NK-92 (cell line): ENCODE measurements around the gene ELL.

Experiments used
- DNase-seq: peaks from one replicate; lab custom pipeline; 2025; ENCODE audit not compliant: unreplicated experiment; lab: John Stamatoyannopoulos, UW

Gene ELL

DNA sequence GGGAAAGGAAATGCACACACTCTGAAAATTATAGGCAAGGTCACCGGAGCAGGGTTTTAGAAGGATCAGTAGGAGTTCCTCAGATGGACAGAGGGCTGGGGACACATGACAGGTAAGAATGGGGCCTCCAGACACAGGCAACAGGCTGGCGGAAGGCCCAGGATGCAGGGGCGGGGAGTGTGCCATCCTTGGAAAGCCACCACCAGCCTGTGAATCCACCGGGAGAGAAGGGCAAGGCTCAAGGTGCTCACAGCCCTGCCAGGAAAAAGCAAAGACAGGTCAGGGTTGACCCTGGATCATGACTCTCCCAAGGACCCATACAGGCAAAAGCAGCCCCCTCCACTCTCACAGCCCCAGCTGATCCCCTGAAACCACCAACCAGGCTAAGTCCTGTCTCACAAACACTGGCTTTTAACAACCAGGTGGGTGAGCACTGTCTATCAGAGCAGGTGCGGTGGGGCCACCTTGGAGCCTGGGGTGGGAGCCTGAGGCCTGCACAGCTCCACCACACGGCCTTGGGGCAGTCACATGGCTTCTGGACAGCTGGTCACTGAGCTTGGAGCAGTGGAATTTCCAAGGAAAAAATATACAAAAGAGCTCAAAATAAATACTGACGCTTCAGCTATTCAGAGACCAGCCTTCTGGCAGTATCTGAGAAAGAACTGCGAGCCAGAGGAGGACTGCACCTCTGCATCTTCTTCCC is 48.7 kb downstream of the ELL start:
- DNase-seq, result no peak

DNA sequence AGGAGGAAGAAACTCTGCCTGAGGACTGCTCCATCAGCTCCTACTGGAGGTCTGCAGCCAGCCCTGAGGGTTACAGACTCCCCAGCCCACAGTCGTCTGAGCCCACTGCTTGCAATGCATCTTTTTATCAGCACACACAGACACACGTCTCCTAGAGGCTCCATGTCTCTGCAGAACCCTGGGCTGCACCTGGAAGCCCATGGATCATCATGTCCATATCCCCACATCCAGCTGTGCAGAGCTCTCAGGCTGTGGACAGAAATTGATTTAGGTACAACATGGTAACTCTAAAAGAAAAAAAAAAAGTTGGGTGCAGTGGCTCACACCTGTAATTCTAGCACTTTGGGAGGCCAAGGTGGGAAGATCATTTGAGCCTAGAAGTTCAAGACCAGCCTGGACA is 51.1 kb downstream of the ELL start:
- DNase-seq, result no peak

DNA sequence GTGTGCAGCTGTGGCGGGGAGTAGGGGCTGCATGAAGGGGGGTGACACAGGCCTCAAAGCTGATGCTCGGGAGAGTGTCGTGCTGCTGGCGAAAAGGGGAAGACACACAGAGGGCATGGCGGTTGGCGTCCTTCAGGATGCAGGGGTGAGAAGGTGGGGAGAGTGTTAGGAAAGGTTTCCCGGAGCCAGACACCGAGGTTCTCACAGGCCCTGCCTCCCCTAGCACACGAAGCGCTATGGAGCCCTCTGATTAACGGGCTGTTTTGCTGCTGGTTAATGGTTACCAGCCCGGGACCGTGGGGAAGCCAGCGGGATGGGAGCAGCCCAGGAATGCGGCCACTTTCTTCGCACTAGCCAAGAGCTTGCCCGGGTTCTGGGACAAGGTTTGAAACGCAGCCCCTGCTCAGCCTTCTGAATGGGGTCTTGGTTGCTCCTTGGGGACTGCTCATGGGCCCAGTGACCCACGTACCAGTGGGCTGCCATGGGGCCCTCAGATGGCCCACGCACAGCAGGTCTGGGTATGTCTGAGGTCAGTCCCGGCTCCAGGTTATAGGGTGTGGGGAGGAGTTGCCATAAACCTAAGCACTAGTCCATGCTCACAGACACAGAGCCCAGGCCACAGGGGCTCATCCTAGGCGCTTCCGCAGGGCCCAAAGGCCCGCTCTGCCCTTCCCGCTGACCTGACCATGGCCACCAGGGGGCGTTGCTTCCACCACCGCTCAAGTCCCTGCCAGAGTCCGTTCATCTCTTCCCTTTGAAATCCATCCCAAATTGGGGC is 52.6 kb downstream of the ELL start:
- DNase-seq, result no peak

DNA sequence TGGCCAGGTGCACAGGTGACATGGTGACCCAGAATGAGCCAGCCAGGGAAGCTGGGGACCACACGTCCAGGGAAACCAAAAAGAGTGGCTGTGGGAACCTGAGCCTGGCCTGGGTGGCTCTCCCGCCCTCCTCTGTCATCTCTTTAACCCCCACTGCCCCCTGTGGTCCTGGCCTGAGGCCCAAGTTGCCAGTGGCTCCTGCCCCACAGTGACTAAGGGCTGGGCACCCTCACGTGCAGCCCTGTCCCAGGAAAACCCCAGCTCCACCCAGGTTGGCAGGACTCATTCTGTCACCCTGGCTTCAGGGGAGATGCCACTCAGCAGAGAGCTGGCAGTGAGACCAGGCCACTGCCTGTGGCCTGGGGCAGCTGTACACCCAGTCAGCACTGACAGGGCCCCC is 53.4 kb downstream of the ELL start:
- DNase-seq, result no peak

DNA sequence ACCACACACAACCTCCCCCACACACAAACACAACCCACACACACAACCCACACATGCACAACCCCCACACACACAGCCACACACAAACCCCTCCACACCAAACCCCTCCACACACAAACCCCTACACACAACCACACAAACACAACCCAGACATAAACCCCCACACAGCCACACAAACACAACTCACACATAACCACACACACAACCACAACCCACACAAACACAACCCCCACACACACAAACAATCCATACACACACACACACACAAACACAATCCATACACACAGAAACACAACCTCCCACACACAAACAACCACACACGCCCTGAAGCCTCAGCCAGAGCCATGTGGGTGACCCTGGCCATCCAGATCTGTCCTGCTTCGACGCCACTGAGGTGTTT is 53.9 kb downstream of the ELL start:
- no peak for DNase-seq

DNA sequence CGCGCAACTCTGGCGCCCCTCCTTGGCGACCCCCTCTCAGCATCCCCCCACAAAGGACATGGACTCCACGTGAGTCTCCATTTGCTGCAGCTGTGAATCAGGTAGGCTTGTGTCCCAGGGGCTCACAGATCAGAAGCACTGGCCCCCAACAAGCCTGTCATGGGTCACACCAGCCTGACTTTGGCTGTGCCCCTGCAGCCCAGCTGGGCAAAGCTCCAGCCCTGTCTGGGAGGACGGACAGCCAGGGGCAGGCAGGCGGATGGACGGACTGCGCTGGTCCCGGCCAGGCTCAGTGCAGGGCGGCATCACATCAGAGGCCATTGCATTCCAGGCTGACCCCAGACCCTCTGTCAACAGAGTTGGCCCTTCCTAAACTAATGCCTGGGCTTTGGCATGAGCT is 55.5 kb downstream of the ELL start:
- DNase-seq, result no peak

DNA sequence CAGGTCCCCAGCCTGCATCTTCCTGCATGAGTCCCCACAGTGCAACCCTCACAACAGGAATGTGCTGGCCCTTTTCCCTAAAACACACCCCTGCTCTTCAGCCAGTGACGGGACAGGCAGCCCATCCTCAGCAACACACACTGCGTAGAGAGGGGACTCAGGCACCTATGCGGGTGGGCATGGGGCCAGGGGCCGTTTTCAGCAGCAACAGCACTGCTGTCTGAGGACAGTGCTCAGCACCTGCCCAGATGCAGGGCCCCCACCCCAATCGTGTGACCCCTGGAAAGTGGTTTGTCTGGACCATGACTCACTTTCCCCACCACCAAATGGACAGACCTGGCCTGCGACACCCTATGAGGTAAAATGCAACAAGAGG is 55.9 kb downstream of the ELL start:
- no peak for DNase-seq

DNA sequence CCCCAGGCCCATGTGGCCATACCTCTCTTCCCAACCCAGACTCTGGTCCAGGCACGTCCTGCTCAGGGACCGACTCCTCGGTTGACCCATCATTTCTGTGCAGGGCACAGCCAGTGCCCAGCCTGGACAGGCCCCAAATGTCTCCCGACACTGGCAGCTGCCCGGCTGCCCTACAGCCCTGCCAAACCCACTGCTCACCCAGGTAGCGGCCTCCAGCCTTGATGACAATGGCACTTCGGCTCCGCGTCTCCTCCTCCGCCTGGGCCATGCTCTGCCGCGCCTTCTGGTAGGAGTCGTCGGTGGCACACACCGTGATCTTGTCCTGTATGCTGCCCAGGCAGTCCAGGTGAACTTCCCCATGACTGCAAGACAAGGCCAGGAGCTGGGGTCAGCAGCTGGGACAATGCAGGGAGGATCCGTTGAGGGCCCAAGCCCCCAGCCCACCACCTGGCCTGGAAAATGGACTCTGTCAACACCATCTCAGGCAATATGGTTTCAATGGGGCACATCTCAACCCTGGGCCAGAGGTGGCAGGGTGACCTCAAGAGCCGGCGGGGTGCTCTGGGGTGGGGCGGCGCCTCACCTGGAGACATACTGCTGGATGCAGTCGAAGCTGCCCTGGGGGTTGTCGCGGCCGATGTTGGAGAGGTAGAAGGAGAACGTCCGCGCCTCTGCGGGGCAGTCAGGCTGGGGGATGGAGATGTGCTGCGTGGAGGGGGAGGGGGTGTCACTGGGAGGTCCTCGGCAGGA is 56.5 kb downstream of the ELL start:
- no peak for DNase-seq

DNA sequence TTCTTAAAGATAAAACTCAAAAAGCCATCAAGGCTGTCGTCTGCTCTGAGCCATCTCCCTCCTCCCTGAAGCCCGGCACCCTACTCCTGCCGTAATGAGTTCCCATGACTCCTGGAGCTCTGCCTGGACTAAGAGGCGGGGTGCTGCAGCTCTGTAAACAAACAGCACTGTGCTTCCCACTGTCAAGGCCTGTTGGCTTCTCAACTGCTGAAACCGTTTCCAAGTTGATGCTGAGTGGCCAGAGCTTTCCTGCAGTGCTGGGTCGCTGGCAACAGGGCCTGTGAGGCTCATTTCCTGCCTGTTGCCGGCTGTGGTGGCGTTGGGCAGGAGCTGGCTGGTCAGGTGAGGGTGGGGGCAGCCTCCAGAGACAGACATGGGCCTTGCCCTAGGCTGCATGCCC is 57.2 kb downstream of the ELL start:
- DNase-seq, result no peak

DNA sequence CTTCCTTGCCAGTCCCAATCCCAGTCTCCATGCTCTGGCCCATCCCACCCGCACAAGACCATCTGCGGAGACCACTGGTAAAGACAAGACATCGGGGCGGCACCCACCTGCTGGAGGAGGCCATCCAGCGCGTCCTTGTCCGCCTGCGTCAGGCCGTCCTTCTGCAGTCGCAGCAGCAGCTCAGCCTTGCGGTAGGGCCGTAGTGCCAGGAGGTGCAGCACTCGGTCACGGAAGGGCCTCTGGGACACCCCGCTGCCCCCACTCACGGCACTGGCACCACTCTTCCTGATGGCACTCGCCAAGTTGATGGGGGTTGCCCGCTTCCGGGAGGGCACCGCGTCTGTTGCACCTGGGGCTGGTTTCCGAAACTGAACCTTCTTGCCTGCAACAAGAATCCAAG is 60.4 kb downstream of the ELL start:
- no peak for DNase-seq

DNA sequence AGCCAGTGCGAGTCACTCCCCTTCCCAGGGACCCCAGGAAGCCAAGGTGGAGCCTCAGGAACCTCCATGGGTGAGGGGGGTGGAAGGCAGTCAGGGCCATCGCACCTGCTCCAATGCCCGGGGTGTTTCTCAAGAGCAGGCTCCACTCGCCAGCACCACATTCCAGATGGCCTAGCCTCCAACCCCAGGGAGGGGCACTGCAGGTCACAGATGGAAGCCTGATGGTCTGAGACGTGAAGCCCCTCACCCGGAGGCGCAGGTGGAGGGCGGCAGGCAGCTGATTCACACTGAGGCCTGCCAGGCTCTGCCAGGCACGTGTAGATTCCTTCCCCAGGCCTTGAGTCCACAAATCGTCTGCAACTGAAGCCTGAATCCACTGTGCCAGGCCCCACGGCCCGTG is 61.0 kb downstream of the ELL start:
- no peak for DNase-seq

DNA sequence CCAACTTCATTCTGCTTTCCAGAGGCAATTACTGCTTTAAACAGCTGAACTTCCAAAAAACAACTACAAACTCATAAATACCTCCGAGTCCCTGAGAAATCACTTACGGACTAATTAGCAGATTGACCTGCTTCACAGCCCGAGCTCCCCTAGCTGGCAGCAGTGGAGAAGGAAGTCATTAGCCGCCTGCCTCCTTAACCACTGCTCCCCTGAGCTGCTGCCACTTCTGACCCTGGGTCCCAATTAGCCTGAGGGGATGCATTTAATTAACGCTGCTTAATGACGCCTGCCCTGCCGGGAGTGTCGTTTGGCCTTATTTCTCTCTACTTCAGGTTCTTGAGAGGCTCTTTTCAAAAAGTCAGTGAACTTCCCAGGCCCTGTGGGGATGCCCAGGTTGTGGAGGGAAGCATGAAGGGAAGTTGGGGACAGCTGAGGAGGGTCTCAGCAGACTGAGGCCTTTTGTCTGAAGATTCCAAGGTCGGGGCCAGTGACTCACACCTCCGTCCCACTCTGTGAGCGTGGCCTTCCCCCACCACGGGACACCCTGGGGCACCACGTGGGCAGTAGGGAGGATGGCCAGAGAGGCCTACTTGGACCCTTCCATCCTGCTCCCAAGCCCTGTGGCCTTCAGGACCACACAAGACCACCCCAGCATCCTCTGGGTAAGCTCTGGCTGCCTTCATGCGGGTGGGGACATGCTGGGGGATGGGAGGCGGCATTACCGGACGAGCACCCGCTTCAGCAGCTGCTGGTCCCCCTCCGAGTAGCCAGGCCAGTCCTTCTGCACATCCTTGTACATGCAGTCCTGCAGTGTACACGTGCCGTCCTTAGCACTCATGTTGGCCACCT is 64.2 kb downstream of the ELL start:
- DNase-seq, result no peak

DNA sequence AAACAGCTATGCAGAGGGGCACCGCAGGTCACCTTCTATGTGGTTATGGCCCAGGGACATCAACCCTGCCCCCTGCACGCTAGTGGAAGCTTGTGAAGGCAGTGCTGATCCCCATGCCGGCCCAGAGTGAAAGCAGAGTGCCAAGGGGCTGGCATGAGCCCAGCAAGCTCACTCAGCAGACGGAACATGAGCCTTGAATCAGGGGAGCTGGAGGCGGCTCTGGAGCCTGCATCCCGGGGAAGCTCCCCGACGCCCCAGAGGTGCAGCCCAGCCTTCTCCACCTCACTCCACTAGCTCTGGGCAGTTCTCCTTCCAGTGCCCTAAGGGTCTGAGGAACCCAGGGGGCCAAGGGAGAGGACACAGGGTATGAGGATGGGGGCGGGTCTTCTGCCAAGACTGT is 64.9 kb downstream of the ELL start:
- DNase-seq, result no peak

DNA sequence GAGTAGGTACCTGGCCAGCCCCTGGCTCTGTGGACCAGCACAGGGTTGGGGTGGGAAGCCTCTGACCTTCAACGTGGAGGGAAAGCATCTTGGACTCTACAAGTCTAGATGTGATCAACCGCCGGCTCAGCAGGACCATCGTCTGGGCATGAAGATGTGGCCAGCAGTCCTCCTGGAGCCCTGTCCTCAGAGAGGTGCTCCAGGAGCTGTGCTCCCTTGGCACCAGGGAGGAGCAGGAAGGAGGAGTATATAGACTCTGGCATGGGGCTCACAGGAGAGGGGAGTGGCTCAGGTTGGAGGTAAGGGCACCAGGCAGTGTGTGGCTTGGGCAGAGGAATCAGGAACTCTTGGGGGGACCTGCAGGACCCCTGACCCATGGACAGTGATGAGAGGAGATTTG is 65.6 kb downstream of the ELL start:
- no peak for DNase-seq

DNA sequence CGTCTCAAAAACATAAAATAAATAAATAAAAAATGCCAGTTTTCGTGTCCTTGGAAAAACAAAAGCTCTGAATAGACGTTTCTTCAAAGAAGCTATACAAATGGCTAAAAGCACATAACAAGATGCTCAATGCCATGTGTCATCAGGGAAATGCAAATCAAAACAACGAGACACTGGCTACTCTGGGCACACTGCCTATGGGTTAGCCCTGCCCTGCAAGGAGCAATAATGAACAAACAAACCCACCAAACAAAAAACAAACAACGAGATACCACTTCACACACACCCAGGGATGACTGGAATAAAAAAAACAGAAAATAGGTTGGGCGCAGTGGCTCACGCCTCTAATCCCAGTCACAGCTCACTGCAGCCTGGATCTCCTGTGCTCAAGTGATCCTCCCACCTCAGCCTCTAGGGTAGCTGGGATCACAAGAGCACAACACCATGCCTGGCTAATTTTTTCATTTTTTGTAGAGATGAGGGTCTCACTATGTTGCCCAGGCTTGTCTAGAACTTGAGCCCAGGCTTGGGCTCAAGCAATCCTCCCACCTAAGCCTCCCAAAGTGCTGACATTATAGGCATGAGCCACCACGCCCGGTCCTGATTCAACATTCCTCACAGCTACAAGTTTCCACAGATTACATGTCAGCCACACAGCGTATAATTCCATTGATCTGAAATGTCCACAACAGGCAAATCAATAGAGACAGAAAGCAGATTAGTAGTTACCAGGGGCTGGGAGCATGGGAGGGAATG is 68.4 kb downstream of the ELL start:
- DNase-seq, result no peak

DNA sequence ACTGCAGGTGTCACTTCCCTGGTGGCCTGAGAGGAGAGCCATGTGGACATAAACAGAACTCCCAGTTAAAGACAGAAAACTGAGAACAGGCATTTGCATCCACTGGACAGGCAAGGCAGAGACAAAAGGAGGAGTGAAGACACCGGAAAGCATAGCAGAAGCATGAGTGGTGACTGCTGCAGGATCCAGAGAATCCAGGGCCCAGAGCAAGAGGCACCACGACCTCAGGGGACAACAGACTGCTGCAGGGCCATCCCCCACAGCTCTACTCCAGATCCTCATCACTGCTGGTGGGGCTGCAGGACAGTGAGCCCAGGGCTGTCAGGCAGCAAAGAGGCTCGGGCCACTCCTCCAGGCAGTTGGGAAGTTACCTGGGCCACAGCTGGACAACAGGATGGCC is 69.5 kb downstream of the ELL start:
- no peak for DNase-seq

DNA sequence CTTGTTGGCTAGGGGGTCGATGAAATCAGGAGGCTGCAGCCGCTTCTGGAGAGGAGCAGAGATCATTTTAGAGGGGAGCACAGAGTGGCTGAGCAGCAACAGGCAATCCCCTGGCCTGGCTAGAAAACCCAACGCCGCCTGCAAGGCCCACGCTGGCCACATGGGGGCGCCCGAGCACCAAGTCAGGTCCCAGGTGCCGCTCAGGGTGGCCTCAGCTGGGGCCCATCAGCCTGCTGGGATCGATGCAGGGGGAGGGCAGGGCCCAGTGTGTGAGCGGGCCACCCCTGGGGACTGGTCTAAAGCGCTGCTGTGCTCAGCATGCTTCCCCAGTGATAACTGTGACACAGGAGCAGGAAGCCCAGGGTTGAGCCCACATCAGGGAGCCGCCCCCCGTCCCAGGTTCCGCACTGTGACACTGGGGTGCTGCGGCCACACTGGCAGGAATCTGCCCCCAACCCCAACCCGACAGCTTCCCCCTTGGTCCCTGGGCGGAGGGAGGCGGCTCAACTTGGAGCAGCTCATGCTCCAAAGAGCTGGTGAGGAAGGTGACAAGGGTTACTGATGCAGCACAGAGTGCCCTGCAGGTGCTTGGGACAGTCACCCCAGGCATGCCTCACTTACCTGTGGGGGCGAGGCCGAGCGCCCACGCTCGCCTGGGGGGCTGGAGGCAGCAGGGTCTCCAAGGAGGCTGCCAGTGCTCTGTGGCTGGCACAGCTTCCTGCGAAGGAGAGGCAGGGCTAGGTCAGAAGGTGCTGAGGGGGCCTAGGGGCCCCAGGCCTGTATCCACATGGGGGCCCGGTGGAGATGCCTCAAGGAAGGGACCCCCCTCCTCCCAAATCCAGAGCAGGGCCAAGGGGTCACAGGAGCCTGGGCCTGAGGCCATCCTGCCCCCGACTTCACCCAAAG is 70.7 kb downstream of the ELL start:
- DNase-seq, result no peak

DNA sequence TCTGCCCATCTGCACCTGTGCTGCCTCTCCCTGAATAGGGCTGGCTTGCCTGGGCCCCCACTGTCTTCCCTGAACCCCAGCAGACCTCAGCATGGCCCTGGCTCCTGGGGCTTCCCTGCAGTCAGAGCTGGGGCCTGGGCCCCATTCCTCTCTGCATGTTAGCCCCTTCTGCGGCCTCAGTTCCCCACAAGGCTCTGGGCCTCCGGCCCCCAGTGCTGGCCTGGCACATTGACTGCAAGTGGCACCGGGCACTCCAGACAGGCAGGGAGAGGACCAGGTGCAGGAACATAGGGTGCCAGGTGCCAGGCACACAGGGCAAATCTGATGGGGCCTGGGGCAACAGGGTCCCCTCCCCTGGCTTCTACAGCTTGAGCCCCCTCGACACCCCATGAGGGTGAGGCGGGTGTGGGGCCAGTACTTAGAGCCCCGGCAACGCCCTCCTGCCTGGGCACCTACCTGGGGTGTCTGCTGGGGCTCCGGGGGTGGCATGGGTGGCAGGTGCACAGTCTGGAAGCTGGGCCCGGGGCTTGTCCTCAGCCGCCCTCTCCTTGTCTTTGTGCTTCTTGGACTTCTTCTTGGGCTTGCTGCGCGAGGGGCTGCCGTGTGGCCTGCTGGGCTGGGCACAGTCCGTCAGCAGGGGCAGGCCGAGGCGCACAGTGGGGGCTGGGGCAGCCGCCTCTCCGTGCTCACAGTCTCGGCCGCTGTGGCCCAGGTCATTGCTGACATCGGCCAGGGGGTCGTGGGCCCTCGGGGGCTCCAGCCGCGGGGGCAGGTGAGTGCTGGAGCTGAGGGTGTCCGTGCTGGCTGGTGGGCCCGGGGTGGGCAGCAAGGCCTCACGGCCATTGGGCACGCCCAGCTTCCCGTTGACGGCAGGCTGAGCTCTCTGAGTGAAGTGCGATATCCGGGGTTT is 71.6 kb downstream of the ELL start:
- DNase-seq, result no peak

DNA sequence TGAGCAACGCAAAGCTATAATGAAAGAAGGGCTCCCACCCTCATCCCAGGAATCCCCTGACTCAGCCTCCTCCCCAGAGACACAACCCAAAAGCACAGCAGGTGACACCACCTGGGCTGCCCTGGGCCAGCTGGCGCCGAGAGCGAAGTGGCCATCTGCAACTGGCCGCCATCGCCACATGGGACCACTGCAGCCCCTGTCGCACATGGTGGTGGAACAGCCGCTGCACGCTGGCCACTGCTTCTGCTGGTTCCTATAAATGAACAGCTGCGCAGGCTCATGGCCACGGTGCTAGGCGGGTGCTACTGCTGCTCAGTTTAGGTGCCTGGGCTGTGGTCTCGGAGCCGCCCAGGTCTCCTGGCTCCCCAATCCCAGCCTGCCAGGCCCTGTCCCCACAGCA is 72.3 kb downstream of the ELL start:
- no peak for DNase-seq
